Non-pigmented ciliary epithelial cell (primary cell): ENCODE results near the gene PDHB.
A peak's percentile ranks its signal among the peaks of the same experiment; 100 is the strongest.
"Not testable (repeated sequence)": the region's sequence is repeated elsewhere in the genome, so short reads cannot be mapped to it uniquely, and the experiment has no call there.

ENCODE experiments used
- DNase-seq: peaks from one replicate; pipeline ENCODE4 v3.0.0-alpha.2; 2010; ENCODE audit warnings: low read depth

PDHB gene

GRCh38 chr3:58433400-58434167 is at the start of gene PDHB:
Gene PDHB, minus strand, starts transcription at chr3:58433832. Its CDS starts 23 bp downstream, at chr3:58433809.
- DNase-seq: peak; percentile 51

GRCh38 chr3:58482917-58483636 is 49.4 kb upstream of the PDHB start:
- no peak for DNase-seq

DNA sequence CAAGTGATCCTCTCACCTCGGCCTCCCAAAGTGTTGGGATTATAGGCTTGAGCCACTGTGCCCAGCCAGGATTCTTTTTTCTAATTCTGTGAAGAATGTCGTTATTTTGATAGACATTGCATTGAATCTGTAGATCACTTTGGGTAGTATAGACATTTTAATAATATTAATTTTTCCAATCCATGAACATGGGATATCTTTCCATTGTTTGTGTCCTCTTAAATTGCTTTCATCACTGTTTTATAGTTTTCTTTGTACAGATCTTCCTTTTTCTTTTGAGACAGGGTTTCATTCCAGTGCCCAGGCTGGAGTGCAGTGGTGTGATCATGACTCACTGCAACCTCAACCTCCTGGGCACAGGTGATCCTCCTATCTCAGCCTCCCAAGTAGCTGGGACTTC is 46.7 kb upstream of the PDHB start:
- no peak for DNase-seq

- no peak for DNase-seq
Measured at GRCh38 chr3:58478781-58479180, 45.1 kb upstream of the PDHB start.

DNA sequence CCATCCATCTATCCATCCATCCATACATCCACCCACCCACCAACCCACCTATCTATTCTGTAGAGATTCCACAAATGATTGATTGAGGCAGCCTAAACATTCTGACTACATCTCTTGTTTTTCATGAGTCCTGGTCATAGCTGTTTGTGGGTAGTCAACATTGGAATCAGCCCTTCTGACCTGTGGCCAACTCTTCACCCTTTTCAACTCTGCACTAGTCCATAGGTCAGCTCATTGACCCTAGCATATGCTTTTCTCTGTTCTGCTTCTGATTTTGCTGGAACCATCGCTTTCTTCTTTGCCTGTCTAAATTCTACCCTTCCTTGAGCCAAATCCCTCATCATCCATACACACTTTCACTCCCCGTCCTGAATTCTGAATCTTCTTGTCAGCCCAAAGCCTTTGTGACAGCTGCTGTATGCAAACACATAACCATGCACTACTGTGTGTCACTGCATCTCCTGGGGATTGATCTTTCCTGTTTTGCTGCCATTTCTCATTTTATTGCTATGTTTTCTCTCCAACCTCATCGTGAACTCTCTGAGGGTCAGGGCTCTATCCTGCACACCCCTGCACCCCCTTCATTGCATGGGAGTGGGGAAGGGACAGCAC is 41.4 kb upstream of the PDHB start:
- DNase-seq: no peak

GRCh38 chr3:58474348-58474911 is 40.8 kb upstream of the PDHB start:
- no peak for DNase-seq

GRCh38 chr3:58473275-58473674 is 39.6 kb upstream of the PDHB start:
- DNase-seq: no peak

- peak; percentile 78 for DNase-seq
Measured at GRCh38 chr3:58471025-58471887, 37.6 kb upstream of the PDHB start.

DNA sequence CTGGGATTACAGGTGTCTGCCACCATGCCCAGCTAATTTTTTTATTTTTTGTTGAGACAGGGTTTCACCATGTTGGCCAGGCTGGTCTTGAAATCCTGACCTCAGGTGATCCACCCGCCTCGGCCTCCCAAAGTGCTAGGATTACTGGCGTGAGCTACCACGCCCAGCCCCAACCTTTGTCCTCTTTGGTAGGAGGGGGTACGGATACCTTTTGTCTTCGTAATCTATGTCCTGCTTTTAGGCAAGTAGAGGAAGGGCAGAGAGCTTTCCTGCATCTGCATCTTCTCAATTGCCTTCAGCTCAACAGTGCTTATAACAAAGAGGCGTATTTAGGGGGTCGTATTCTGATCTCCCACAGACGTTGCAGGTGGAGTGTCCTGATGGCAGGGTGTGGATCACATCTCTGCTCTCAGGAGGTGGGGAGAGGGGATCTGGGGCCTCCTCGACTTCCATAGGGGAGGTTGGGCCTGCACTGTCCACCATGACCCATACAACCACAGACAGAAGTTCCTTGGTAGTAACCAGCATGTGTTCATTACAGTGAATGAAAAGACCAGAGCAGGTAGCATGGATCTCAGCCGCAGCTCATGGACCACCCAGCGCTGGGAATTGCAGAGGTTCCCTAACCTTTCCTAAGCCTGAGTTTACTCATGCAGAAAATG is 36.9 kb upstream of the PDHB start:
- DNase-seq: no peak

GRCh38 chr3:58469096-58469495 is 35.5 kb upstream of the PDHB start:
- DNase-seq: no peak

DNA sequence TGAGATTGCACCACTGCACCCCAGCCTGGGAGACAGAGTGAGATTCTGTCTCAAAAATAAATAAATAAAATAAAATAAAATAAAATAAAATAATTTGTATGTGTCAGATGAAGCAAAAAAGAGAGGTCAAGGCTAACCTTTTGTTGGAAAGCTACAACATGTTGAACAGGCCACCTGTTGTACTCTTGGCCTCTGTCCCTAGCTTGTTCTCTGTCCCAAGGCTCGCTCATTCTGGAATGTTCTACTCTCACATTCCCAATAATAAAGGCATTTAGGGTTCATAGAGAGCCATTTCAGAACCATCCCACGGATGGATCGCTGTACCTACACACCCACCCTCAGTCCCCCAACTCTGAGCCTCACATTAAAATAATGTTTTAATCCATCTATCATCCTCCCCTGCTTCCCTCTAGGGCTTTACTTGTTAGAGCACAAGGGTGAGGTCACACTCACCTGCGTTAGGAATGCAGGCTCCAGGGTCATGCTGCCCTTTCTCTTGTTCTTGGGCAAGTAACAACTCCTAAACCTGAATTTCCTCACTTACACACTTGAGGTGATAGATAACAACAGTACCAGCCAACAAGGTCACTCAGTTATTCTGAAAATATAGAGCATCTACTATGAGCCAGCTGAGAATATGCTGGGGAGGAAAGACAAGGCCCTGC is 33.4 kb upstream of the PDHB start:
- no peak for DNase-seq

DNA sequence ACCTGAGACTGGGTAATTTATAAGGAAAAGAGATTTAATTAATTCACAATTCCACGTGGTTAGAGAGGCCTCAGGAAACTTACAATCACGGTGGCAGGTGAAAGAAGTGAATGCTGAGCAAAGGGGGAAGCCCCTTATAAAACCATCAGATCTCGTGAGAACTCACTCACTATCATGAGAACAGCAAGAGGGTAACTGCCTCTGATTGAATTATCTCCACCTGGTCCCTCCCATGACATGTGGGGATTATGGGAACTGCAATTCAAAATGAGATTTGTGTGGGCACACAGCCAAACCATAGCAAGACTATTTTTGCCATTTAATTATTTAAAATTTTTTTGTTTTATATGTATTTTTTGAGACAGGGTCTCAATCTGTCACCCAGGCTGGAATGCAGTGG is 31.2 kb upstream of the PDHB start:
- DNase-seq: no peak

- DNase-seq: no peak
Measured at GRCh38 chr3:58463942-58464271, 30.3 kb upstream of the PDHB start.

GRCh38 chr3:58463181-58463941 is 29.7 kb upstream of the PDHB start:
- peak; percentile 36 for DNase-seq

GRCh38 chr3:58462829-58463180 is 29.2 kb upstream of the PDHB start:
- DNase-seq: no peak

DNA sequence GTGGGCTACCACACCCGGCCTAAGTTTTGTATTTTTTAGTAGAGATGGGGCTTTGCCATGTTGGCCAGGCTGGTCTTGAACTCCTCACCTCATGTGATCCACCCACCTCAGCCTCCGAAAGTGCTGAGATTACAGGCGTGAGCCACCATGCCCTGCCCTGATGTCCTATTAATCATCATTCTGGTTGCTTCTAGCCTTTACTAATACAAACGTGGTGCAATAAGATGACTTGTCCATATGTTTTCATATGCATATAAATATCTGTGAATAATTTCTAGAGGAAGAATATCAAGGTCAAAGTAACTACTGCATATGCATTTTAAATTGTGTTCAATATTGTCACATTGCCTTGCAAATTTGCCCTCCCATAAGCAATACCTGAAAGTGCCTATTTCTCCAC is 25.5 kb upstream of the PDHB start:
- no peak for DNase-seq

DNA sequence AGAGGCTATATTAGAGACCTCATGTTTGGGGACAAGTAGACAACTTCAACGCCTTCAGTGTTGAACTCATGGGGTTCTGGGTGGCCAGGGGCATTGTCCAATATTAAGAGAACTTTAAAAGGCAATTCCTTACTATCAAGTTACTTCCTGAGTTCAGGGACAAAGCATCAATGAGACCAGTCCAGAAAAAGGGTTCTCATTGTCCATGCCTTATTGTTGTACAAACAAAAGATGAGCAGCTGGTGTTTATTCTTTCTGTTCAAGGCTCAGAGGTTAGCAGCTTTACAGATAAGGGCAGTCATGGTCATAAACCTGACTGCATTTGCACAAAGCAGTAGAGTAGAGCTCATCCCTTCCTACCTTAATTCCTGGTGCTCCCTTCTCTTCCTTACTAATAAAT is 18.5 kb upstream of the PDHB start:
- no peak for DNase-seq

DNA sequence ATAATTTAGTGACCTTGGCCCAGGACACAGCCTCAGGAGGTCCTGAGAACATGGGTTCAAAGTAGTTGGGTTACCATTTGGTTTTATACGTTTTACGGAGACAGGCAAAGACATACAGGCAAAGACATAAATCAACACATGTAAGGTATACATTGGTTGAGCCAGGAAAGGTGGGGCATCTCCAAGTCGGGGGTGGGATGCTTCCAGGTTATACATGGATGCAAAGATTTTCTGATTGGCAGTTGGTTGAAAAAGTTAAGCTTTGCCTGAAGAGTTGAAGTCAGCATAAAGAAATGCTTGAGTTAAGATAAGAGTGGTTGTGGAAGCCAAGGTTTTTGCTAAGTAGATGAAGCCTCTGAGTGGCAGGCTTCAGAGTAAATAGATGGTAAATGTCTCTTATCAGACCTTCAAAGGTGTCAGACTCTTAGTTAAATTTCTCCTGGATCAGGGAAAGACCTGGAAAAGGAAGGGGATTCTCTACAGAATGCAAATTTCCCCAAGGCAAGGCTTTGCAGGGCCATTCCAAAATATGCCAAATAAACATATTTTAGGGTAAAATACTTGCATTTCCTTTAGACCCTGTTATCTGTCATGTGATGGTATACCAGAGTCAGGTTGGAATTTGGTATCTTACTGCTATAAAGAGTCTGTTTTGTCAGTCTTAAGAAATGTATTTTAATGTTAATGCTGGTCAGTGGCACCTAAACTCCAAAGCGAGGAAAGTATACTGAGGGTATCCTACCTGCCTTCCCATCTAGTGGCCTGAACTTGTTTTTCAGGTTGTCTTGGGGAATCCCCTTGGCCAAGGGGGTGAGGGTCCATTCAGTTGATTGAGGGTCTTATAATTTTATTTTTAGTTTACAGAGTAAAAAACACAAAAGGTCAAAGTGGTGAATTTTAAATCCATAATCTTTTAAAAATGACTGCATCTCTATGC is 8.2 kb upstream of the PDHB start:
- no peak for DNase-seq

GRCh38 chr3:58440996-58441355 is 7.3 kb upstream of the PDHB start:
- DNase-seq: not testable (repeated sequence)
